ENCODE data around the gene LHX5. TPM values are rescaled to one million over a fixed set of nuclear protein-coding genes. Genes with fewer than 3 reads are reported as not detected.
A peak's percentile ranks its signal among the peaks of the same experiment; 100 is the strongest.

Gene LHX5
- total RNA-seq, 4 donors from 2014 or later: not detected

GRCh38 chr12:113467502-113468364, 3.9 kb downstream of the LHX5 start:
- peak overlapping the region in 2 of 4 donors; percentile 17 to 35 for H3K4me3 ChIP-seq

GRCh38 chr12:113467142-113467501, 4.5 kb downstream of the LHX5 start:
- no peak for DNase-seq (ENCODE audit: low spot score in 2 of 2)
- TF ChIP-seq POLR2A (IDR thresholded peaks at IDR 0.05) (no peak), CTCF (IDR thresholded peaks at IDR 0.05) (no peak), EP300 (IDR thresholded peaks at IDR 0.05) (no peak)
- Histone ChIP-seq H3K27ac (no peak overlapping the region), H3K4me3 (peak overlapping the region in 2 of 4 donors; percentile 17 to 35), H3K9me3 (no peaks in the 10 kb centered on the region), H3K4me1 (peaks cover 0 to 80% (median 34%) of the 10 kb centered on the region in 4 donors), H3K36me3 (no peaks in the 10 kb centered on the region), H3K27me3 (peaks cover 0 to 100% of the 10 kb centered on the region in 2 donors)
- WGBS, 2 donors: 1 to 4% methylated on average over 21 to 23 of the region's 31 CpGs

More at GRCh38 chr12:113467502-113468364, 3.9 kb downstream of the LHX5 start:
- no peak overlapping the region for H3K27ac ChIP-seq
- H3K36me3 ChIP-seq: no peaks in the 10 kb centered on the region
- no peak for DNase-seq (ENCODE audit: low spot score in 2 of 2)
- H3K27me3 ChIP-seq: peaks cover 0 to 100% of the 10 kb centered on the region in 2 donors
- no peak for TF ChIP-seq CTCF (IDR thresholded peaks at IDR 0.05)
- no peak for TF ChIP-seq EP300 (IDR thresholded peaks at IDR 0.05)
- no peak for TF ChIP-seq POLR2A (IDR thresholded peaks at IDR 0.05)
- 2 to 3% methylated on average over 33 to 48 of the region's 78 CpGs for WGBS, 2 donors
- no peaks in the 10 kb centered on the region for H3K9me3 ChIP-seq
- H3K4me1 ChIP-seq: peaks cover 0 to 82% (median 32%) of the 10 kb centered on the region in 4 donors

- no peaks in the 10 kb centered on the region for H3K36me3 ChIP-seq
- H3K27ac ChIP-seq: no peak overlapping the region
- 2 to 6% methylated on average over 17 to 26 of the region's 26 CpGs for WGBS, 2 donors
- H3K4me1 ChIP-seq: peaks cover 0 to 75% (median 34%) of the 10 kb centered on the region in 4 donors
- peaks cover 0 to 100% of the 10 kb centered on the region in 2 donors for H3K27me3 ChIP-seq
- H3K9me3 ChIP-seq: peaks cover 0 to 1% (median 0%) of the 10 kb centered on the region in 4 donors
- TF ChIP-seq EP300 (IDR thresholded peaks at IDR 0.05) (no peak), CTCF (IDR thresholded peaks at IDR 0.05) (no peak), POLR2A (IDR thresholded peaks at IDR 0.05) (no peak)
- H3K4me3 ChIP-seq: no peak overlapping the region
- DNase-seq (ENCODE audit: low spot score in 2 of 2): no peak
These were observed 5.1 kb downstream of the LHX5 start for GRCh38 chr12:113466454-113467141.

GRCh38 chr12:113465808-113466453, 5.7 kb downstream of the LHX5 start:
- no peak overlapping the region for H3K27ac ChIP-seq
- no peaks in the 10 kb centered on the region for H3K36me3 ChIP-seq
- no peak for DNase-seq (ENCODE audit: low spot score in 2 of 2)
- 2 to 4% methylated on average over 12 to 13 of the region's 13 CpGs for WGBS, 2 donors
- TF ChIP-seq CTCF (IDR thresholded peaks at IDR 0.05): no peak
- no peak for TF ChIP-seq POLR2A (IDR thresholded peaks at IDR 0.05)
- TF ChIP-seq EP300 (IDR thresholded peaks at IDR 0.05): no peak
- peaks cover 0 to 68% (median 34%) of the 10 kb centered on the region in 4 donors for H3K4me1 ChIP-seq
- peaks cover 0 to 3% (median 0%) of the 10 kb centered on the region in 4 donors for H3K9me3 ChIP-seq
- H3K27me3 ChIP-seq: peaks cover 0 to 100% of the 10 kb centered on the region in 2 donors
- no peak overlapping the region for H3K4me3 ChIP-seq

Data from tibial nerve (tissue), 4 donors.